Panc1 (cell line): ENCODE data around the gene SUZ12.

Source experiments
- CTCF ChIP-seq: fragments of 450-650 bp; IDR thresholded peaks from 2 replicates; pipeline ENCODE4 v1.5.1; 2017; ENCODE audit warnings: mild to moderate bottlenecking
- POLR2AphosphoS5 ChIP-seq: IDR thresholded peaks from 2 replicates; pipeline ENCODE4 v1.6.1; 2012; ENCODE audit warnings: mild to moderate bottlenecking, low read depth, low read length, moderate library complexity
- REST ChIP-seq, 2 experiments: IDR thresholded peaks; 2 replicates each; pipeline ENCODE4 v1.6.1; 2011 to 2012; ENCODE audit warnings: low read depth in 2 of 2, control low read depth in 1 of 2, low read length in 1 of 2, mild to moderate bottlenecking in 1 of 2, moderate library complexity in 1 of 2; ENCODE audit not compliant: insufficient read depth in 1 of 2
- SIN3A ChIP-seq: IDR thresholded peaks from 2 replicates; pipeline ENCODE4 v1.6.1; 2012; ENCODE audit warnings: low read depth, mild to moderate bottlenecking, low read length, moderate library complexity, borderline replicate concordance; ENCODE audit not compliant: insufficient read depth
- TCF7L2 ChIP-seq: IDR thresholded peaks from 2 replicates; pipeline ENCODE4 v1.6.1; 2011; ENCODE audit warnings: mild to moderate bottlenecking, low read depth, low read length, inconsistent platforms

- TF ChIP-seq CTCF (no peak), POLR2AphosphoS5 (no peak), REST (IDR thresholded peaks at IDR 0.05; ENCODE audit: insufficient read depth in 1 of 2, low read depth in 2 of 2, low read length in 1 of 2) (no peak), SIN3A (no peak), TCF7L2 (no peak)
Measured at GRCh38 chr17:32021615-32021955, 84.8 kb downstream of the SUZ12 start.
